GM12878 (cell line): Measurements from ENCODE around the gene GGA2. TPM values are rescaled to one million over a fixed set of nuclear protein-coding genes. Genes with fewer than 3 reads are reported as not detected.

Experiments used
- ATAC-seq: fragments of 200-7000 bp; cut with Tn5 transposase; 3 replicates; pipeline ENCODE4 v1.9.1; 2020; ENCODE audit warnings: mild to moderate bottlenecking, moderate library complexity
- BruUV-seq: library from RNA; stranded (reverse); fragments of 400-500 nt; replicated peaks from 2 replicates; lab custom pipeline; 2021; lab: Mats Ljungman, UMichigan
- CTCF ChIA-PET: fragments of 300-600 bp; sonication (Branson Sonifier 250); formaldehyde crosslinking; extraction: SDS; loops from one replicate; lab custom pipeline; 2021; ENCODE audit warnings: inconsistent platforms; lab: Yijun Ruan, JAX
- POLR2A ChIA-PET: fragments of 350-600 bp; formaldehyde crosslinking; extraction: SDS; loops from one replicate; lab custom pipeline; 2021; ENCODE audit warnings: inconsistent platforms; lab: Charles Lee
- RAD21 ChIA-PET: fragments of 300-600 bp; sonication (Branson Sonifier 250); formaldehyde crosslinking; loops from one replicate; lab custom pipeline; 2023; ENCODE audit warnings: antibody characterized with exemption; ENCODE audit not compliant: unreplicated experiment; lab: Charles Lee
- SMC1A ChIA-PET: fragments of 300-600 bp; sonication (Branson Sonifier 250); formaldehyde crosslinking; loops from one replicate; lab custom pipeline; 2023; ENCODE audit not compliant: unreplicated experiment, uncharacterized antibody; lab: Charles Lee
- DNase-seq: peaks from one replicate; pipeline ENCODE4 v3.0.0-alpha.2; 2011; ENCODE audit warnings: low read depth, low spot score
- FAIRE-seq: peaks from 3 replicates; lab custom pipeline; 2011; peaks lifted over from hg19 to GRCh38; lab: Jason Lieb, UNC
- H2AFZ ChIP-seq: 2 replicates; pipeline ENCODE4 v1.6.0; 2011; ENCODE audit warnings: low read depth, low read length, control low read depth; ENCODE audit not compliant: control insufficient read depth
- H3K27ac ChIP-seq: 2 replicates; pipeline ENCODE4 v1.5.1; 2011; ENCODE audit warnings: control low read depth; ENCODE audit not compliant: control insufficient read depth, insufficient read depth
- H3K27me3 ChIP-seq, 2 experiments: replicated peaks in 1 of 2; 2 replicates each; pipeline versions ENCODE4 v1.6.0 to v1.6.1; 2011; ENCODE audit warnings: low read length in 1 of 2; ENCODE audit not compliant: control insufficient read depth in 2 of 2, insufficient read depth in 2 of 2
- H3K36me3 ChIP-seq, 2 experiments: 2 replicates each; pipeline ENCODE4 v1.5.1; 2011; ENCODE audit warnings: low read length in 1 of 2; ENCODE audit not compliant: control insufficient read depth in 2 of 2, insufficient read depth in 2 of 2
- H3K4me1 ChIP-seq: 2 replicates; pipeline ENCODE4 v1.6.1; 2011; ENCODE audit warnings: mild to moderate bottlenecking, low read length, moderate library complexity, mixed read lengths; ENCODE audit not compliant: control insufficient read depth, insufficient read depth
- H3K4me2 ChIP-seq: 2 replicates; pipeline ENCODE4 v1.6.0; 2011; ENCODE audit warnings: control low read depth; ENCODE audit not compliant: control insufficient read depth, insufficient read depth
- H3K4me3 ChIP-seq: fragments of 200-600 bp; sonication (generic); 2 replicates; pipeline ENCODE4 v1.5.1; 2016
- H3K79me2 ChIP-seq: 2 replicates; pipeline ENCODE4 v1.6.0; 2011; ENCODE audit warnings: low read length; ENCODE audit not compliant: control insufficient read depth, insufficient read depth
- H3K9ac ChIP-seq: 2 replicates; pipeline ENCODE4 v1.8.0; 2011; ENCODE audit warnings: low read length, control low read depth, mixed read lengths; ENCODE audit not compliant: control insufficient read depth, insufficient read depth
- H3K9me3 ChIP-seq: replicated peaks from 3 replicates; pipeline ENCODE4 v1.5.1; 2011; ENCODE audit warnings: mild to moderate bottlenecking, low read length; ENCODE audit not compliant: control insufficient read depth, insufficient read depth
- H4K20me1 ChIP-seq: 2 replicates; pipeline ENCODE4 v1.6.0; 2011; ENCODE audit not compliant: control insufficient read depth, insufficient read depth
- E2F4 ChIP-seq: IDR thresholded peaks from 2 replicates; pipeline ENCODE4 v1.6.1; 2012; ENCODE audit warnings: low read depth, low read length, improper control_type of control experiment
- E4F1 ChIP-seq: fragments of 450-650 bp; IDR thresholded peaks from 2 replicates; pipeline ENCODE4 v1.6.1; 2018; ENCODE audit warnings: borderline replicate concordance, mild to moderate bottlenecking; ENCODE audit not compliant: partially characterized antibody
- GATAD2B ChIP-seq: fragments of 450-650 bp; conservative IDR thresholded peaks from 2 replicates; pipeline ENCODE4 v1.6.1; 2017; ENCODE audit warnings: low read depth, mild to moderate bottlenecking, moderate library complexity
- MAX ChIP-seq: IDR thresholded peaks from 2 replicates; pipeline ENCODE4 v1.6.1; 2012; ENCODE audit warnings: low read depth, low read length, improper control_type of control experiment
- NFXL1 ChIP-seq: fragments of 450-650 bp; IDR thresholded peaks from 2 replicates; pipeline ENCODE4 v1.6.1; 2017; ENCODE audit warnings: antibody characterized with exemption, mild to moderate bottlenecking, borderline replicate concordance
- PBX3 ChIP-seq: IDR thresholded peaks from 2 replicates; pipeline ENCODE4 v1.6.1; 2011; ENCODE audit warnings: mild to moderate bottlenecking, low read depth, low read length, moderate library complexity; ENCODE audit not compliant: insufficient replicate concordance
- TARDBP ChIP-seq: IDR thresholded peaks from 2 replicates; pipeline ENCODE4 v1.6.1; 2016; ENCODE audit warnings: borderline replicate concordance
- WGBS: methylation state at CpG from one replicate; pipeline ENCODE4 v1.1.6; 2016; ENCODE audit warnings: low lambda C conversion rate; ENCODE audit not compliant: insufficient replicate concordance, insufficient coverage; ENCODE audit errors: missing lambda C conversion rate; 5-methylcytosine and 5-hydroxymethylcytosine counted together
- in situ Hi-C: fragments of 300-500 bp; cut with MboI; formaldehyde crosslinking; loops from 9 replicates; pipeline ENCODE4 v1.14.3; 2018; ENCODE audit warnings: mixed read lengths
- intact Hi-C: fragments of 100-400 bp; cut with micrococcal nuclease; formaldehyde crosslinking; loops from one replicate; pipeline ENCODE4 v1.14.2; 2022; ENCODE audit not compliant: unreplicated experiment
- polyA plus RNA-seq, 11 experiments: library from polyadenylated mRNA; depleted of rRNA in 4 of 11; unstranded in 6 of 11; stranded (reverse) in 5 of 11; fragments of >200 nt; fragmentation: Nextera tagmentation in 4 of 11; fragmentation: Illumina TruSeq in 1 of 11; extraction: Ambion mirVana in 4 of 11; extraction: Trizol in 1 of 11; gene quantifications; 1 replicate in 1 of 11; 2 replicates in 10 of 11; pipeline versions ENCODE4 v1.2.1 to v1.2.3, GENCODE V29; 2011 to 2016; ENCODE audit warnings: inconsistent platforms in 2 of 11, missing spikeins in 2 of 11, low read depth in 1 of 11
- total RNA-seq, 4 experiments: library from RNA; depleted of rRNA in 3 of 4; stranded (reverse); fragments of >200 nt in 3 of 4; fragmentation: Illumina TruSeq in 1 of 4; extraction: Trizol in 1 of 4; gene quantifications; 2 replicates each; pipeline versions ENCODE4 v1.2.1 to v1.2.3, GENCODE V29; 2013 to 2021
- TF ChIP-seq, protein P1 (sequence below): IDR thresholded peaks from 2 replicates; pipeline ENCODE4 v1.6.1; 2012; ENCODE audit warnings: improper control_type of control experiment, low read depth, low read length; ENCODE audit not compliant: insufficient replicate concordance
- TF ChIP-seq, protein P2 (sequence below): fragments of 450-650 bp; IDR thresholded peaks from 2 replicates; pipeline ENCODE4 v1.6.1; 2018; ENCODE audit warnings: mild to moderate bottlenecking, low read depth, moderate library complexity; ENCODE audit not compliant: partially characterized antibody

The GGA2 gene
- total and polyA plus RNA-seq, 10 of the 15 experiments (the other 5 are each of a cell fraction or from before 2014, with no cell fraction given), result 14.1 to 153 (median 86.6) TPM

DNA sequence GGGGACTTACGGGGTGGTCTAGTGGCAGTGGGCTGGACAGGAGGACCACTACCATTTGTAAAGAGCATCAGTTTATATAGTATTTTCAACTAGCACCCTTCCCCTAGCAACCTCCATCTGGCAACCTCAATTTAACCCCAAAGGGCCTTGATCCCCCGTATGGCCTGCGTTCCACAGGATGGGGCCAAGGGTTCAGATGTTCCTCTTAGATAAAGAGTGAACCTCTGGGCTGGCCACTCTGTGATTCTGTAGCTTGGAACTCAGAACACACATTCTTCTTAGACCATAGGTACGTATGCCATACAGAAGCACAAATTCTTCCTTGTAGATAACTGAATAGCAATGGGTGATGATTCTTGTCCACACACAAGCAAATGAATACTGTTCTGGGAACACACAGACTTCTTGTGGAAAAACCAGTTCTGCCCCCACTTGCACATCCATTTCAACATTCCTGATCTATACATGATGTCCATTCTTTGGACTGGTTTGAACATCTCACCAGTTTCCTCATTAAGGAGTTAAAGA is 1.9 kb upstream of the GGA2 start:
- WGBS, result 89% methylated on average over 4 of the region's 4 CpGs
- Histone ChIP-seq H3K4me3 (no peak overlapping the region), H4K20me1 (peaks cover 7% of the 10 kb centered on the region; the same call in 1 of the 2 replicates), H3K27ac (no peak overlapping the region), H2AFZ (no peak overlapping the region), H3K9me3 (no peaks in the 10 kb centered on the region), H3K4me2 (no peak overlapping the region), H3K79me2 (peaks cover 34% of the 10 kb centered on the region), H3K9ac (no peak overlapping the region), H3K36me3 (no peaks in the 10 kb centered on the region), H3K4me1 (peaks cover 5% of the 10 kb centered on the region), H3K27me3 (no peaks in the 10 kb centered on the region)
- FAIRE-seq (no peak), DNase-seq (no peak), ATAC-seq (no peak)
- in situ Hi-C loops, result no loop called here
- ChIA-PET SMC1A (no interaction called here), POLR2A (no interaction called here), CTCF (no interaction called here), RAD21 (no interaction called here)
- intact Hi-C loops, result no loop called here
- no TSS peak for BruUV-seq
- TF ChIP-seq GATAD2B (no peak), TARDBP (no peak), E4F1 (no peak), PBX3 (no peak), NFXL1 (no peak), E2F4 (no peak), MAX (no peak)
- TF ChIP-seq, protein P1, sequence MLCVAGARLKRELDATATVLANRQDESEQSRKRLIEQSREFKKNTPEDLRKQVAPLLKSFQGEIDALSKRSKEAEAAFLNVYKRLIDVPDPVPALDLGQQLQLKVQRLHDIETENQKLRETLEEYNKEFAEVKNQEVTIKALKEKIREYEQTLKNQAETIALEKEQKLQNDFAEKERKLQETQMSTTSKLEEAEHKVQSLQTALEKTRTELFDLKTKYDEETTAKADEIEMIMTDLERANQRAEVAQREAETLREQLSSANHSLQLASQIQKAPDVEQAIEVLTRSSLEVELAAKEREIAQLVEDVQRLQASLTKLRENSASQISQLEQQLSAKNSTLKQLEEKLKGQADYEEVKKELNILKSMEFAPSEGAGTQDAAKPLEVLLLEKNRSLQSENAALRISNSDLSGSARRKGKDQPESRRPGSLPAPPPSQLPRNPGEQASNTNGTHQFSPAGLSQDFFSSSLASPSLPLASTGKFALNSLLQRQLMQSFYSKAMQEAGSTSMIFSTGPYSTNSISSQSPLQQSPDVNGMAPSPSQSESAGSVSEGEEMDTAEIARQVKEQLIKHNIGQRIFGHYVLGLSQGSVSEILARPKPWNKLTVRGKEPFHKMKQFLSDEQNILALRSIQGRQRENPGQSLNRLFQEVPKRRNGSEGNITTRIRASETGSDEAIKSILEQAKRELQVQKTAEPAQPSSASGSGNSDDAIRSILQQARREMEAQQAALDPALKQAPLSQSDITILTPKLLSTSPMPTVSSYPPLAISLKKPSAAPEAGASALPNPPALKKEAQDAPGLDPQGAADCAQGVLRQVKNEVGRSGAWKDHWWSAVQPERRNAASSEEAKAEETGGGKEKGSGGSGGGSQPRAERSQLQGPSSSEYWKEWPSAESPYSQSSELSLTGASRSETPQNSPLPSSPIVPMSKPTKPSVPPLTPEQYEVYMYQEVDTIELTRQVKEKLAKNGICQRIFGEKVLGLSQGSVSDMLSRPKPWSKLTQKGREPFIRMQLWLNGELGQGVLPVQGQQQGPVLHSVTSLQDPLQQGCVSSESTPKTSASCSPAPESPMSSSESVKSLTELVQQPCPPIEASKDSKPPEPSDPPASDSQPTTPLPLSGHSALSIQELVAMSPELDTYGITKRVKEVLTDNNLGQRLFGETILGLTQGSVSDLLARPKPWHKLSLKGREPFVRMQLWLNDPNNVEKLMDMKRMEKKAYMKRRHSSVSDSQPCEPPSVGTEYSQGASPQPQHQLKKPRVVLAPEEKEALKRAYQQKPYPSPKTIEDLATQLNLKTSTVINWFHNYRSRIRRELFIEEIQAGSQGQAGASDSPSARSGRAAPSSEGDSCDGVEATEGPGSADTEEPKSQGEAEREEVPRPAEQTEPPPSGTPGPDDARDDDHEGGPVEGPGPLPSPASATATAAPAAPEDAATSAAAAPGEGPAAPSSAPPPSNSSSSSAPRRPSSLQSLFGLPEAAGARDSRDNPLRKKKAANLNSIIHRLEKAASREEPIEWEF, result no peak
- TF ChIP-seq, protein P2, sequence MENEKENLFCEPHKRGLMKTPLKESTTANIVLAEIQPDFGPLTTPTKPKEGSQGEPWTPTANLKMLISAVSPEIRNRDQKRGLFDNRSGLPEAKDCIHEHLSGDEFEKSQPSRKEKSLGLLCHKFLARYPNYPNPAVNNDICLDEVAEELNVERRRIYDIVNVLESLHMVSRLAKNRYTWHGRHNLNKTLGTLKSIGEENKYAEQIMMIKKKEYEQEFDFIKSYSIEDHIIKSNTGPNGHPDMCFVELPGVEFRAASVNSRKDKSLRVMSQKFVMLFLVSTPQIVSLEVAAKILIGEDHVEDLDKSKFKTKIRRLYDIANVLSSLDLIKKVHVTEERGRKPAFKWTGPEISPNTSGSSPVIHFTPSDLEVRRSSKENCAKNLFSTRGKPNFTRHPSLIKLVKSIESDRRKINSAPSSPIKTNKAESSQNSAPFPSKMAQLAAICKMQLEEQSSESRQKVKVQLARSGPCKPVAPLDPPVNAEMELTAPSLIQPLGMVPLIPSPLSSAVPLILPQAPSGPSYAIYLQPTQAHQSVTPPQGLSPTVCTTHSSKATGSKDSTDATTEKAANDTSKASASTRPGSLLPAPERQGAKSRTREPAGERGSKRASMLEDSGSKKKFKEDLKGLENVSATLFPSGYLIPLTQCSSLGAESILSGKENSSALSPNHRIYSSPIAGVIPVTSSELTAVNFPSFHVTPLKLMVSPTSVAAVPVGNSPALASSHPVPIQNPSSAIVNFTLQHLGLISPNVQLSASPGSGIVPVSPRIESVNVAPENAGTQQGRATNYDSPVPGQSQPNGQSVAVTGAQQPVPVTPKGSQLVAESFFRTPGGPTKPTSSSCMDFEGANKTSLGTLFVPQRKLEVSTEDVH, result no peak
